ENCODE measurements around the gene AHCYL2.
"Not testable (repeated sequence)": the region's sequence is repeated elsewhere in the genome, so short reads cannot be mapped to it uniquely, and the experiment has no call there.

GRCh38 chr7:129216101-129216715 lies 8.6 kb upstream of the AHCYL2 start:
- TF ChIP-seq CTCF (IDR thresholded peaks at IDR 0.05; ENCODE audit: insufficient read depth, low read length); POLR2AphosphoS5 (IDR thresholded peaks at IDR 0.05; ENCODE audit: low read depth): not testable (repeated sequence)
